Measurements from ENCODE around the gene CATSPERZ.

Gene CATSPERZ

GRCh38 chr11:64343767-64344559, 43.8 kb downstream of the CATSPERZ start:
- Mint-ChIP-seq H3K27me3 (no peaks in the 10 kb centered on the region), H3K9me3 (ENCODE audit: low read depth) (no peaks in the 10 kb centered on the region), H3K27ac (no peak overlapping the region), H3K4me1 (ENCODE audit: low read depth) (peaks cover 27% of the 10 kb centered on the region), H3K36me3 (peaks cover 3% of the 10 kb centered on the region), H3K4me3 (no peak overlapping the region)

- Mint-ChIP-seq H3K36me3 (peaks cover 3% of the 10 kb centered on the region), H3K27me3 (no peaks in the 10 kb centered on the region), H3K9me3 (ENCODE audit: low read depth) (no peaks in the 10 kb centered on the region), H3K4me1 (ENCODE audit: low read depth) (peaks cover 19% of the 10 kb centered on the region), H3K27ac (no peak overlapping the region), H3K4me3 (no peak overlapping the region)
Measured at GRCh38 chr11:64344787-64345186, 44.6 kb downstream of the CATSPERZ start.

- Mint-ChIP-seq H3K4me3 (no peak overlapping the region), H3K9me3 (ENCODE audit: low read depth) (no peaks in the 10 kb centered on the region), H3K36me3 (peaks cover 3% of the 10 kb centered on the region), H3K27ac (peak overlapping the region; percentile 51), H3K4me1 (ENCODE audit: low read depth) (peaks cover 5% of the 10 kb centered on the region), H3K27me3 (no peaks in the 10 kb centered on the region)
Measured at GRCh38 chr11:64347193-64347867, 47.2 kb downstream of the CATSPERZ start.

- Mint-ChIP-seq H3K27me3 (no peaks in the 10 kb centered on the region), H3K9me3 (ENCODE audit: low read depth) (no peaks in the 10 kb centered on the region), H3K27ac (no peak overlapping the region), H3K4me3 (no peak overlapping the region), H3K36me3 (peaks cover 3% of the 10 kb centered on the region), H3K4me1 (ENCODE audit: low read depth) (peaks cover 3% of the 10 kb centered on the region)
Measured at GRCh38 chr11:64348383-64349024, 48.3 kb downstream of the CATSPERZ start.

GRCh38 chr11:64349025-64349387, 48.8 kb downstream of the CATSPERZ start:
- Mint-ChIP-seq H3K36me3 (peaks cover 3% of the 10 kb centered on the region), H3K4me3 (no peak overlapping the region), H3K4me1 (ENCODE audit: low read depth) (peaks cover 3% of the 10 kb centered on the region), H3K27ac (no peak overlapping the region), H3K9me3 (ENCODE audit: low read depth) (no peaks in the 10 kb centered on the region), H3K27me3 (no peaks in the 10 kb centered on the region)

- no peaks in the 10 kb centered on the region for H3K27me3 Mint-ChIP-seq
- no peak overlapping the region for H3K4me3 Mint-ChIP-seq
- H3K9me3 Mint-ChIP-seq (ENCODE audit: low read depth): no peaks in the 10 kb centered on the region
- H3K27ac Mint-ChIP-seq: no peak overlapping the region
- H3K4me1 Mint-ChIP-seq (ENCODE audit: low read depth): peaks cover 3% of the 10 kb centered on the region
- peaks cover 3% of the 10 kb centered on the region for H3K36me3 Mint-ChIP-seq
Measured at GRCh38 chr11:64349404-64349803, 49.2 kb downstream of the CATSPERZ start.

GRCh38 chr11:64351136-64351631, 51.0 kb downstream of the CATSPERZ start:
- Mint-ChIP-seq H3K9me3 (ENCODE audit: low read depth) (no peaks in the 10 kb centered on the region), H3K4me1 (ENCODE audit: low read depth) (no peaks in the 10 kb centered on the region), H3K4me3 (no peak overlapping the region), H3K27ac (no peak overlapping the region), H3K27me3 (no peaks in the 10 kb centered on the region), H3K36me3 (no peaks in the 10 kb centered on the region)

GRCh38 chr11:64352099-64352994, 52.2 kb downstream of the CATSPERZ start:
- Mint-ChIP-seq H3K4me1 (ENCODE audit: low read depth) (peaks cover 4% of the 10 kb centered on the region), H3K27ac (no peak overlapping the region), H3K36me3 (no peaks in the 10 kb centered on the region), H3K27me3 (no peaks in the 10 kb centered on the region), H3K4me3 (no peak overlapping the region), H3K9me3 (ENCODE audit: low read depth) (no peaks in the 10 kb centered on the region)

GRCh38 chr11:64352995-64353714, 53.0 kb downstream of the CATSPERZ start:
- H3K4me1 Mint-ChIP-seq (ENCODE audit: low read depth): peaks cover 12% of the 10 kb centered on the region
- H3K27me3 Mint-ChIP-seq: no peaks in the 10 kb centered on the region
- no peaks in the 10 kb centered on the region for H3K36me3 Mint-ChIP-seq
- H3K4me3 Mint-ChIP-seq: no peak overlapping the region
- no peaks in the 10 kb centered on the region for H3K9me3 Mint-ChIP-seq (ENCODE audit: low read depth)
- H3K27ac Mint-ChIP-seq: no peak overlapping the region

GRCh38 chr11:64353715-64354506, 53.8 kb downstream of the CATSPERZ start:
- H3K36me3 Mint-ChIP-seq: no peaks in the 10 kb centered on the region
- H3K4me1 Mint-ChIP-seq (ENCODE audit: low read depth): peaks cover 13% of the 10 kb centered on the region
- H3K27me3 Mint-ChIP-seq: no peaks in the 10 kb centered on the region
- no peak overlapping the region for H3K27ac Mint-ChIP-seq
- H3K4me3 Mint-ChIP-seq: no peak overlapping the region
- no peaks in the 10 kb centered on the region for H3K9me3 Mint-ChIP-seq (ENCODE audit: low read depth)

Measured in activated naive CD8-positive, alpha-beta T cell (primary cell).